T-helper 1 cell (primary cell): ENCODE data around the gene TARS3.
"Not testable (repeated sequence)": the region's sequence is repeated elsewhere in the genome, so short reads cannot be mapped to it uniquely, and the experiment has no call there.

Experiments used
- DNase-seq, 5 donors: peaks; one replicate each; pipeline ENCODE4 v3.0.0-alpha.2; 2012 to 2020

Gene TARS3

GRCh38 chr15:101654171-101654570 is 70.1 kb downstream of the TARS3 start:
- DNase-seq: no peak

GRCh38 chr15:101652786-101653430 is 71.4 kb downstream of the TARS3 start:
- DNase-seq: no peak

- peak; percentile 91 to 98 (median 92) for DNase-seq
Measured at GRCh38 chr15:101652098-101652785, 72.0 kb downstream of the TARS3 start, which contains the start of gene TM2D3. Gene TM2D3, minus strand, starts transcription at chr15:101652381. Its CDS starts 20 bp downstream, at chr15:101652361.

- no peak for DNase-seq
Measured at GRCh38 chr15:101651554-101652097, 72.6 kb downstream of the TARS3 start.

- DNase-seq: no peak
Measured at GRCh38 chr15:101650145-101650544, 74.1 kb downstream of the TARS3 start.

GRCh38 chr15:101648356-101648755 is 75.9 kb downstream of the TARS3 start:
- DNase-seq: no peak

GRCh38 chr15:101647251-101647650 is 77.0 kb downstream of the TARS3 start:
- DNase-seq: no peak

- DNase-seq: no peak
Measured at GRCh38 chr15:101646672-101647071, 77.6 kb downstream of the TARS3 start.

- no peak for DNase-seq
Measured at GRCh38 chr15:101642361-101642760, 81.9 kb downstream of the TARS3 start.

- peak in 2 of 5 donors; percentile 32 to 37 for DNase-seq
Measured at GRCh38 chr15:101641894-101642293, 82.4 kb downstream of the TARS3 start.

- DNase-seq: peak; percentile 47 to 77 (median 62)
Measured at GRCh38 chr15:101641129-101641764, 83.0 kb downstream of the TARS3 start.

- DNase-seq: no peak
Measured at GRCh38 chr15:101639667-101640066, 84.6 kb downstream of the TARS3 start.

- no peak for DNase-seq
Measured at GRCh38 chr15:101637919-101638318, 86.4 kb downstream of the TARS3 start.

GRCh38 chr15:101637516-101637915 is 86.8 kb downstream of the TARS3 start:
- no peak for DNase-seq

GRCh38 chr15:101637038-101637437 is 87.2 kb downstream of the TARS3 start:
- DNase-seq: no peak

- DNase-seq: no peak
Measured at GRCh38 chr15:101635944-101636727, 88.1 kb downstream of the TARS3 start.

- DNase-seq: no peak
Measured at GRCh38 chr15:101633356-101633755, 90.9 kb downstream of the TARS3 start.

GRCh38 chr15:101626729-101627128 is 97.5 kb downstream of the TARS3 start:
- not testable (repeated sequence) for DNase-seq

GRCh38 chr15:101625980-101626379 is 98.3 kb downstream of the TARS3 start:
- no peak for DNase-seq

- DNase-seq: no peak
Measured at GRCh38 chr15:101625184-101625583, 99.1 kb downstream of the TARS3 start.

- DNase-seq: no peak
Measured at GRCh38 chr15:101623367-101624304, 100.6 kb downstream of the TARS3 start.

GRCh38 chr15:101621961-101622360 is 102.3 kb downstream of the TARS3 start:
- DNase-seq: no peak
